Panc1 (cell line): ENCODE data around the gene KCNG1. TPM values are rescaled to one million over a fixed set of nuclear protein-coding genes. Genes with fewer than 3 reads are reported as not detected.

Source experiments
- ATAC-seq: fragments of 200-7000 bp; cut with Tn5 transposase; 2 replicates; pipeline ENCODE4 v1.9.1; 2020; ENCODE audit warnings: mild to moderate bottlenecking, moderate library complexity
- BruUV-seq: library from RNA; stranded (reverse); fragments of 400-500 nt; replicated peaks from 2 replicates; lab custom pipeline; 2021; lab: Mats Ljungman, UMichigan
- CTCF ChIA-PET: fragments of 300-600 bp; sonication (Branson Sonifier 250); formaldehyde crosslinking; loops from one replicate; lab custom pipeline; 2022; ENCODE audit warnings: antibody characterized with exemption; lab: Charles Lee
- POLR2A ChIA-PET: fragments of 300-600 bp; sonication (Branson Sonifier 250); formaldehyde crosslinking; loops from one replicate; lab custom pipeline; 2022; ENCODE audit warnings: antibody characterized with exemption; lab: Charles Lee
- DNase-seq: peaks from one replicate; pipeline ENCODE4 v3.0.0-alpha.2; 2010; ENCODE audit warnings: low read depth, low spot score
- H3K27ac ChIP-seq: 2 replicates; pipeline ENCODE4 v1.5.1; 2011; ENCODE audit warnings: mild to moderate bottlenecking, low read length, inconsistent platforms
- H3K27me3 ChIP-seq: fragments of 200-500 bp; sonication (Bioruptor generic); 2 replicates; pipeline ENCODE4 v1.6.0; 2014; ENCODE audit warnings: low read length, inconsistent platforms; ENCODE audit not compliant: control insufficient read depth, insufficient read depth
- H3K36me3 ChIP-seq: fragments of 200-500 bp; sonication (Bioruptor generic); 2 replicates; pipeline ENCODE4 v1.5.1; 2014; ENCODE audit warnings: inconsistent platforms, mild to moderate bottlenecking, low read length, moderate library complexity; ENCODE audit not compliant: control insufficient read depth, insufficient read depth
- H3K4me1 ChIP-seq: 2 replicates; pipeline ENCODE4 v1.5.1; 2011; ENCODE audit warnings: inconsistent platforms, mild to moderate bottlenecking, low read length, moderate library complexity; ENCODE audit not compliant: control insufficient read depth, insufficient read depth
- H3K4me3 ChIP-seq, 2 experiments: 2 replicates each; pipeline ENCODE4 v1.5.1; 2011 to 2012; ENCODE audit warnings: low read depth in 2 of 2, low read length in 2 of 2, mild to moderate bottlenecking in 2 of 2, inconsistent platforms in 1 of 2, moderate library complexity in 1 of 2
- H3K9me3 ChIP-seq: fragments of 200-500 bp; sonication (Bioruptor generic); 2 replicates; pipeline ENCODE4 v1.5.1; 2014; ENCODE audit warnings: low read depth, mild to moderate bottlenecking, inconsistent platforms, low read length, moderate library complexity; ENCODE audit not compliant: control insufficient read depth, insufficient read depth
- POLR2AphosphoS5 ChIP-seq: IDR thresholded peaks from 2 replicates; pipeline ENCODE4 v1.6.1; 2012; ENCODE audit warnings: mild to moderate bottlenecking, low read depth, low read length, moderate library complexity
- REST ChIP-seq, 2 experiments: IDR thresholded peaks; 2 replicates each; pipeline ENCODE4 v1.6.1; 2011 to 2012; ENCODE audit warnings: low read depth in 2 of 2, control low read depth in 1 of 2, low read length in 1 of 2, mild to moderate bottlenecking in 1 of 2, moderate library complexity in 1 of 2; ENCODE audit not compliant: insufficient read depth in 1 of 2
- SIN3A ChIP-seq: IDR thresholded peaks from 2 replicates; pipeline ENCODE4 v1.6.1; 2012; ENCODE audit warnings: low read depth, mild to moderate bottlenecking, low read length, moderate library complexity, borderline replicate concordance; ENCODE audit not compliant: insufficient read depth
- TCF7L2 ChIP-seq: IDR thresholded peaks from 2 replicates; pipeline ENCODE4 v1.6.1; 2011; ENCODE audit warnings: mild to moderate bottlenecking, low read depth, low read length, inconsistent platforms
- in situ Hi-C: cut with HindIII; loops from 2 replicates; pipeline ENCODE4 v1.10.0; 2016; ENCODE audit warnings: low sequenced_read_pairs, low pct_unique_long_range_greater_than_20kb
- intact Hi-C: fragments of 100-400 bp; cut with micrococcal nuclease; formaldehyde crosslinking; loops from one replicate; pipeline ENCODE4 v1.10.0; 2022; ENCODE audit not compliant: unreplicated experiment
- total RNA-seq: library from RNA; stranded (reverse); gene quantifications from one replicate; pipeline ENCODE4 v1.2.1, GENCODE V29; 2021; ENCODE audit not compliant: unreplicated experiment
- TF ChIP-seq, protein P1 (sequence below): fragments of 450-650 bp; IDR thresholded peaks from 2 replicates; pipeline ENCODE4 v1.5.1; 2017; ENCODE audit warnings: mild to moderate bottlenecking

The KCNG1 gene
- total RNA-seq, 1 experiment from 2014 or later = 7.4 TPM

- POLR2A ChIA-PET = no interaction called here
- in situ Hi-C loops (no loop called here), intact Hi-C loops (no loop called here)
- DNase-seq (no peak), ATAC-seq (no peak)
- no peak overlapping the region for H3K4me3 ChIP-seq
- CTCF ChIA-PET = interaction anchor here (0.7 to 1.1 kb wide), 2 partner anchors 10 to 15 kb away, joined by 3 to 4 read pairs; no protein-coding TSS in a partner anchor
- H3K4me1 ChIP-seq = no peaks in the 10 kb centered on the region
- H3K36me3 ChIP-seq = no peaks in the 10 kb centered on the region
- no peak overlapping the region for H3K27ac ChIP-seq
- H3K9me3 ChIP-seq = no peaks in the 10 kb centered on the region
- peaks cover 6% of the 10 kb centered on the region for H3K27me3 ChIP-seq
- BruUV-seq = no TSS peak
- TF ChIP-seq TCF7L2 (no peak), POLR2AphosphoS5 (no peak), REST (IDR thresholded peaks at IDR 0.05; ENCODE audit: insufficient read depth in 1 of 2, low read depth in 2 of 2, low read length in 1 of 2) (no peak), SIN3A (no peak)
- TF ChIP-seq, protein P1, sequence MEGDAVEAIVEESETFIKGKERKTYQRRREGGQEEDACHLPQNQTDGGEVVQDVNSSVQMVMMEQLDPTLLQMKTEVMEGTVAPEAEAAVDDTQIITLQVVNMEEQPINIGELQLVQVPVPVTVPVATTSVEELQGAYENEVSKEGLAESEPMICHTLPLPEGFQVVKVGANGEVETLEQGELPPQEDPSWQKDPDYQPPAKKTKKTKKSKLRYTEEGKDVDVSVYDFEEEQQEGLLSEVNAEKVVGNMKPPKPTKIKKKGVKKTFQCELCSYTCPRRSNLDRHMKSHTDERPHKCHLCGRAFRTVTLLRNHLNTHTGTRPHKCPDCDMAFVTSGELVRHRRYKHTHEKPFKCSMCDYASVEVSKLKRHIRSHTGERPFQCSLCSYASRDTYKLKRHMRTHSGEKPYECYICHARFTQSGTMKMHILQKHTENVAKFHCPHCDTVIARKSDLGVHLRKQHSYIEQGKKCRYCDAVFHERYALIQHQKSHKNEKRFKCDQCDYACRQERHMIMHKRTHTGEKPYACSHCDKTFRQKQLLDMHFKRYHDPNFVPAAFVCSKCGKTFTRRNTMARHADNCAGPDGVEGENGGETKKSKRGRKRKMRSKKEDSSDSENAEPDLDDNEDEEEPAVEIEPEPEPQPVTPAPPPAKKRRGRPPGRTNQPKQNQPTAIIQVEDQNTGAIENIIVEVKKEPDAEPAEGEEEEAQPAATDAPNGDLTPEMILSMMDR = no peak
Measured at GRCh38 chr20:50996901-50997865, 25.7 kb downstream of the KCNG1 start.

DNA sequence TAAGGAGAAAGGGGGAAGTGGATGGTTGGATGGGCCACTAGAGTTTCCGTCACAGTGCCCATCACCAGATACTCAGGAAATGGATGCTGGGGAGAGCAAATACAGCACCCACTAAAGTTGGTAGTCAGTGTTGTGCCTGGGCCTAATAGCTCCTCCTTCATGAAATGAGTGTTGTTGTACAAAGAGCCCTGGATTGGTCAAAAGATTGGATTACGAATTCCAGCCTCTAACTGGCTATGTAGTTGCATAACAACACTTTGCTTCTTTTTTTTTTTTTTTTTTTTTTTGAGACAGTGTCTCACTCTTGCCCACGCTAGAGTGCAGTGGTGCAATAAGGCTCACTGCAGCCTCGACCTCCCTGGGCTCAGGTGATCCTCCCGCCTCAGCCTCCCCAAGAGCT lies 27.4 kb downstream of the KCNG1 start:
- ChIA-PET POLR2A (no interaction called here), CTCF (interaction anchor here (0.7 kb wide), 2 partner anchors 241 to 253 kb away, joined by 6 to 9 read pairs; no protein-coding TSS in a partner anchor)
- intact Hi-C loops (no loop called here), in situ Hi-C loops (no loop called here)
- Histone ChIP-seq H3K36me3 (no peaks in the 10 kb centered on the region), H3K4me3 (no peak overlapping the region), H3K9me3 (no peaks in the 10 kb centered on the region), H3K27ac (no peak overlapping the region), H3K27me3 (peaks cover 6% of the 10 kb centered on the region; the same call in 1 of the 2 replicates), H3K4me1 (no peaks in the 10 kb centered on the region)
- DNase-seq = no peak
- no TSS peak for BruUV-seq
- TF ChIP-seq POLR2AphosphoS5 (no peak), SIN3A (no peak), TCF7L2 (no peak), REST (IDR thresholded peaks at IDR 0.05; ENCODE audit: insufficient read depth in 1 of 2, low read depth in 2 of 2, low read length in 1 of 2) (no peak)
- TF ChIP-seq, protein P1 = no peak
- ATAC-seq = no peak
